Epithelial cell of esophagus (primary cell): ENCODE measurements around the gene SEH1L.

Experiments
- DNase-seq: peaks from one replicate; pipeline ENCODE4 v3.0.0; 2010; ENCODE audit warnings: low read depth
- H3K4me3 ChIP-seq: 2 replicates; pipeline ENCODE4 v1.5.1; 2011; ENCODE audit warnings: mild to moderate bottlenecking, low read length, control low read depth
- CTCF ChIP-seq: IDR thresholded peaks from 2 replicates; pipeline ENCODE4 v1.5.1; 2011; ENCODE audit warnings: low read depth, mild to moderate bottlenecking, low read length, control low read depth, inconsistent platforms; ENCODE audit not compliant: insufficient read depth; ENCODE audit errors: missing control alignments

SEH1L gene

GRCh38 chr18:13035249-13035914 lies 87.6 kb downstream of the SEH1L start:
- no peak for TF ChIP-seq CTCF
- no peak for DNase-seq
- H3K4me3 ChIP-seq, result no peak overlapping the region

DNA sequence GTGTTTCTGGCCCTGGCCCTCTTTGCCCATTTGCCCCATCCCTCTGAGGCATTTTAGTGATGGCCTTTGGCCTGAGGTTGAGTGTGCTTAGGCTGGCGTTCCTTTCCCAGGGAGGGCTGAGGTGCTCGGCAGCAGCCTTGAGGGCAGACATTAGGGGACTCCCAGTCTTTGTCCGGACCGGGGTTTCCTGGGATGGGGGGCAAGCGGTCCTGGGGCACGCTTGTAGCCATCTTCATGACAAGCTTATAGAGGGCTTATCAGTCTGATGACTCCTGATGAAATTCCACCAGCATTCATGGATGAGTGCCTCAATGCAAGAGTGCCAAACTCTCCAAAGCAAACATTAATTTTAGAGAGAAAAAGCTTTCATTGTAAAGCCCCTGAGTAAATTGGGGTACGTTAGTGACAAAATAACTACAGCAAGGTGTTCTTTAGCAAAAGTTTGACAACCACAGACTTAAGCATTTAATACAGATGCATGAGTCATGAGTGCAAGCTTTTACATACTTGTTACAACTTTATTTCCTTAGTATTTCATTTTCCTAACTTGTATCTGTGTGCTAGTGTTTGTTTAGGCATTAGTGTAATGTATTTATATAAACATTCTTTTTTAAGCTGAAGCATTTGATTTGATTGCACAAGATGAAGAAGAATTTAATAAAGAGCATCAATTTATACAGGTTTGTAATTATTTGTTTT lies 89.0 kb downstream of the SEH1L start:
- peak; percentile 29 for DNase-seq
- TF ChIP-seq CTCF, result no peak
- no peak overlapping the region for H3K4me3 ChIP-seq
